H1 (cell line): ENCODE data around the gene NR3C2. TPM values are rescaled to one million over a fixed set of nuclear protein-coding genes. Genes with fewer than 3 reads are reported as not detected.

Source experiments
- CTCF ChIA-PET: fragments of 300-600 bp; sonication (Branson Sonifier 250); formaldehyde crosslinking; loops from one replicate; lab custom pipeline; 2021; ENCODE audit not compliant: partially characterized antibody; lab: Charles Lee
- POLR2A ChIA-PET: fragments of 300-600 bp; sonication (Branson Sonifier 250); formaldehyde crosslinking; loops from one replicate; lab custom pipeline; 2021; ENCODE audit warnings: inconsistent platforms; ENCODE audit not compliant: partially characterized antibody; lab: Charles Lee
- DNase-seq, 2 experiments: peaks; one replicate each; pipeline versions ENCODE4 v3.0.0 to v3.0.0-alpha.2; 2010 to 2022; ENCODE audit warnings: low spot score in 2 of 2, low read depth in 1 of 2, mixed read lengths in 1 of 2
- FAIRE-seq: peaks from 2 replicates; lab custom pipeline; 2011; peaks lifted over from hg19 to GRCh38; lab: Jason Lieb, UNC
- H2AFZ ChIP-seq: 2 replicates; pipeline ENCODE4 v1.8.1; 2012; ENCODE audit warnings: low read length, inconsistent platforms
- H2AK5ac ChIP-seq: 2 replicates; pipeline ENCODE4 v1.6.1; 2013; ENCODE audit warnings: low read depth, low read length
- H2BK120ac ChIP-seq: replicated peaks from 2 replicates; pipeline ENCODE3; 2013; ENCODE audit warnings: low read depth, low read length, inconsistent platforms
- H2BK12ac ChIP-seq: 2 replicates; pipeline ENCODE4 v1.6.1; 2013; ENCODE audit warnings: low read depth, low read length
- H2BK15ac ChIP-seq: 2 replicates; pipeline ENCODE4 v1.6.1; 2013; ENCODE audit warnings: low read length
- H2BK20ac ChIP-seq: 2 replicates; pipeline ENCODE4 v1.6.1; 2013; ENCODE audit warnings: low read length
- H2BK5ac ChIP-seq: 2 replicates; pipeline ENCODE4 v1.6.1; 2013; ENCODE audit warnings: low read depth, low read length
- H3K14ac ChIP-seq: 2 replicates; pipeline ENCODE4 v1.6.1; 2013; ENCODE audit warnings: inconsistent platforms; ENCODE audit not compliant: insufficient read length
- H3K18ac ChIP-seq: 2 replicates; pipeline ENCODE4 v1.6.1; 2013; ENCODE audit warnings: low read length; ENCODE audit errors: extremely low read depth
- H3K23ac ChIP-seq: 2 replicates; pipeline ENCODE4 v1.6.1; 2013; ENCODE audit warnings: inconsistent platforms; ENCODE audit not compliant: insufficient read length
- H3K23me2 ChIP-seq: 2 replicates; pipeline ENCODE4 v1.6.1; 2013; ENCODE audit warnings: low read depth, low read length
- H3K27ac ChIP-seq: 2 replicates; pipeline ENCODE4 v1.6.1; 2011; ENCODE audit warnings: low read depth, low read length, inconsistent platforms
- H3K27me3 ChIP-seq, 4 experiments: replicated peaks in 1 of 4; 1 replicate in 1 of 4; 2 replicates in 3 of 4; pipeline versions ENCODE4 v1.6.1 to v1.8.1; 2011 to 2013; ENCODE audit warnings: low read length in 3 of 4, mild to moderate bottlenecking in 3 of 4, inconsistent platforms in 2 of 4, mixed read lengths in 2 of 4, moderate library complexity in 1 of 4; ENCODE audit not compliant: control insufficient read depth in 3 of 4, insufficient read depth in 3 of 4; ENCODE audit errors: extremely low read depth in 1 of 4
- H3K36me3 ChIP-seq, 4 experiments: 2 replicates each; pipeline versions ENCODE4 v1.6.1 to v1.8.1; 2011 to 2013; ENCODE audit warnings: mild to moderate bottlenecking in 4 of 4, low read length in 3 of 4, moderate library complexity in 2 of 4, control low read depth in 1 of 4, inconsistent platforms in 1 of 4; ENCODE audit not compliant: insufficient read depth in 4 of 4, control insufficient read depth in 2 of 4
- H3K4ac ChIP-seq: replicated peaks from 2 replicates; pipeline ENCODE3; 2013; ENCODE audit warnings: low read length, low read depth, mixed read lengths, inconsistent platforms; ENCODE audit not compliant: insufficient read length
- H3K4me1 ChIP-seq, 4 experiments: replicated peaks in 1 of 4; 1 replicate in 1 of 4; 2 replicates in 3 of 4; pipeline versions ENCODE4 v1.6.1 to v1.8.1; 2011 to 2013; ENCODE audit warnings: low read length in 3 of 4, inconsistent platforms in 2 of 4, mixed read lengths in 1 of 4; ENCODE audit not compliant: insufficient read depth in 4 of 4, control insufficient read depth in 3 of 4
- H3K4me2 ChIP-seq, 2 experiments: 2 replicates each; pipeline versions ENCODE4 v1.6.1 to v1.8.1; 2011 to 2013; ENCODE audit warnings: low read depth in 2 of 2, low read length in 2 of 2, control low read depth in 1 of 2, inconsistent platforms in 1 of 2, mild to moderate bottlenecking in 1 of 2; ENCODE audit not compliant: insufficient read depth in 1 of 2
- H3K4me3 ChIP-seq, 4 experiments: fragments of 200-600, 300-600 bp in 1 of 4; sonication (generic), shearing (Covaris generic), sonication (Bioruptor Twin) in 1 of 4; 2 replicates each; pipeline versions ENCODE4 v1.5.1 to v1.8.1; 2011 to 2016; ENCODE audit warnings: low read length in 4 of 4, low read depth in 3 of 4, control low read depth in 2 of 4, inconsistent platforms in 2 of 4, mild to moderate bottlenecking in 2 of 4, mixed read lengths in 1 of 4, moderate library complexity in 1 of 4; ENCODE audit not compliant: insufficient read depth in 2 of 4; ENCODE audit errors: extremely low read depth in 1 of 4
- H3K56ac ChIP-seq: replicated peaks from 2 replicates; pipeline ENCODE3; 2013; ENCODE audit warnings: low read depth, mild to moderate bottlenecking, mixed read lengths, low read length, inconsistent platforms; ENCODE audit not compliant: insufficient read length
- H3K79me1 ChIP-seq: 2 replicates; pipeline ENCODE4 v1.6.1; 2013; ENCODE audit warnings: low read depth, low read length, control low read depth
- H3K79me2 ChIP-seq, 2 experiments: 2 replicates each; pipeline versions ENCODE4 v1.6.1 to v1.8.1; 2012 to 2013; ENCODE audit warnings: low read length in 2 of 2, mild to moderate bottlenecking in 2 of 2, inconsistent platforms in 1 of 2; ENCODE audit not compliant: insufficient read depth in 2 of 2, control insufficient read depth in 1 of 2
- H3K9ac ChIP-seq, 4 experiments: replicated peaks in 1 of 4; 1 replicate in 1 of 4; 2 replicates in 3 of 4; pipeline versions ENCODE4 v1.6.1 to v1.8.1; 2011 to 2013; ENCODE audit warnings: low read depth in 3 of 4, low read length in 3 of 4, control low read depth in 2 of 4, mild to moderate bottlenecking in 2 of 4, moderate library complexity in 2 of 4, inconsistent platforms in 1 of 4; ENCODE audit errors: extremely low read depth in 1 of 4
- H3K9me3 ChIP-seq, 2 experiments: 2 replicates each; pipeline versions ENCODE4 v1.6.1 to v1.8.1; 2012 to 2013; ENCODE audit warnings: mild to moderate bottlenecking in 2 of 2, moderate library complexity in 2 of 2, control low read depth in 1 of 2, inconsistent platforms in 1 of 2, low read depth in 1 of 2, low read length in 1 of 2, mixed read lengths in 1 of 2; ENCODE audit not compliant: insufficient read depth in 2 of 2
- H4K20me1 ChIP-seq, 2 experiments: replicated peaks in 1 of 2; 2 replicates each; pipeline versions ENCODE3 to v1.8.1; 2011 to 2013; ENCODE audit warnings: inconsistent platforms in 2 of 2, low read length in 2 of 2, mild to moderate bottlenecking in 1 of 2; ENCODE audit not compliant: insufficient read depth in 2 of 2, control insufficient read depth in 1 of 2
- H4K5ac ChIP-seq: 2 replicates; pipeline ENCODE4 v1.6.1; 2013; ENCODE audit warnings: low read length, low read depth, mixed read lengths, inconsistent platforms; ENCODE audit not compliant: insufficient read length
- H4K8ac ChIP-seq: 2 replicates; pipeline ENCODE4 v1.8.0; 2013; ENCODE audit warnings: mild to moderate bottlenecking, moderate library complexity, low read length, inconsistent platforms; ENCODE audit not compliant: insufficient read depth; ENCODE audit errors: extremely low read depth
- H4K91ac ChIP-seq: replicated peaks from 2 replicates; pipeline ENCODE3; 2013; ENCODE audit warnings: low read length, mixed read lengths, inconsistent platforms; ENCODE audit not compliant: insufficient read length
- CBX5 ChIP-seq: fragments of 300-800, 300-1000 bp; sonication (generic); IDR thresholded peaks from 2 replicates; pipeline ENCODE4 v1.7.1; 2016; ENCODE audit warnings: antibody characterized with exemption, low read length, low read depth
- CHD2 ChIP-seq: IDR thresholded peaks from 2 replicates; pipeline ENCODE4 v1.6.1; 2012; ENCODE audit warnings: low read length, improper control_type of control experiment
- CTBP2 ChIP-seq: IDR thresholded peaks from 2 replicates; pipeline ENCODE4 v1.7.0; 2011; ENCODE audit warnings: borderline replicate concordance, mild to moderate bottlenecking, moderate library complexity, mixed read lengths, low read length; ENCODE audit not compliant: insufficient read depth, insufficient read length
- CTCF ChIP-seq, 3 experiments: IDR thresholded peaks; 1 replicate in 2 of 3; 2 replicates in 1 of 3; pipeline versions ENCODE4 v1.5.1 to v1.6.1; 2011; ENCODE audit warnings: low read length in 3 of 3, mild to moderate bottlenecking in 3 of 3, inconsistent platforms in 2 of 3, low read depth in 1 of 3, moderate library complexity in 1 of 3; ENCODE audit not compliant: insufficient read depth in 1 of 3; ENCODE audit errors: control extremely low read depth in 1 of 3
- EGR1 ChIP-seq: IDR thresholded peaks from 2 replicates; pipeline ENCODE4 v1.6.1; 2011; ENCODE audit warnings: low read depth, low read length, borderline replicate concordance
- MAFK ChIP-seq: IDR thresholded peaks from 2 replicates; pipeline ENCODE4 v1.6.1; 2012; ENCODE audit warnings: low read depth, mild to moderate bottlenecking, improper control_type of control experiment, low read length
- RAD21 ChIP-seq, 2 experiments: IDR thresholded peaks in 1 of 2; conservative IDR thresholded peaks in 1 of 2; 2 replicates each; pipeline ENCODE4 v1.6.1; 2011; ENCODE audit warnings: low read depth in 2 of 2, low read length in 2 of 2, improper control_type of control experiment in 1 of 2, inconsistent platforms in 1 of 2, mild to moderate bottlenecking in 1 of 2, moderate library complexity in 1 of 2
- SUZ12 ChIP-seq: fragments of 200-600 bp; sonication (generic); IDR thresholded peaks from 2 replicates; pipeline ENCODE4 v1.6.1; 2012; ENCODE audit warnings: mild to moderate bottlenecking, inconsistent platforms, low read length, moderate library complexity, mixed read lengths
- ZNF274 ChIP-seq: IDR thresholded peaks from 2 replicates; pipeline ENCODE4 v1.7.0; 2012; ENCODE audit warnings: low read length, borderline replicate concordance; ENCODE audit errors: extremely low read depth
- WGBS, 2 experiments: shearing (Covaris generic) in 1 of 2; methylation state at CpG; one replicate each; pipeline versions ENCODE4 v1.1.6 to v1.1.7; 2013 to 2015; ENCODE audit warnings: low lambda C conversion rate in 2 of 2, mixed read lengths in 2 of 2, inconsistent platforms in 1 of 2, low coverage in 1 of 2, missing lambda C conversion rate in 1 of 2; ENCODE audit not compliant: insufficient replicate concordance in 2 of 2, insufficient coverage in 1 of 2, insufficient read length in 1 of 2; ENCODE audit errors: extremely low coverage in 1 of 2, missing lambda C conversion rate in 1 of 2; 5-methylcytosine and 5-hydroxymethylcytosine counted together
- polyA plus RNA-seq, 7 experiments: library from polyadenylated mRNA; depleted of rRNA in 3 of 7; stranded (reverse) in 5 of 7; unstranded in 2 of 7; fragments of >200 nt in 5 of 7; fragments of 200-250 nt in 2 of 7; gene quantifications; 1 replicate in 5 of 7; 2 replicates in 1 of 7; 4 replicates in 1 of 7; pipeline versions ENCODE4 v1.2.1 to v1.2.3, GENCODE V29; 2011 to 2013; ENCODE audit warnings: missing spikeins in 2 of 7, mixed read lengths in 2 of 7
- total RNA-seq: library from RNA; stranded (reverse); fragmentation: NEBNext Ultra II Directional; extraction: Animal tissue kit (Norgen Biotek cat#: 25700); gene quantifications from 2 replicates; pipeline ENCODE4 v1.2.1, GENCODE V29; 2021

NR3C2 gene
- total and polyA plus RNA-seq, 2 of the 8 experiments (the other 6 are each of a cell fraction or from before 2014, with no cell fraction given) = 0.80 to 3.9 TPM

- H3K27ac ChIP-seq = no peak overlapping the region
- no peak for DNase-seq
- no peaks in the 10 kb centered on the region for H4K20me1 ChIP-seq
- no peak overlapping the region for H3K23ac ChIP-seq
- H2BK120ac ChIP-seq = no peak overlapping the region
- H3K4me2 ChIP-seq = no peak overlapping the region
- no peaks in the 10 kb centered on the region for H3K79me1 ChIP-seq
- no peak overlapping the region for H2BK5ac ChIP-seq
- H2BK20ac ChIP-seq = no peak overlapping the region
- no peak overlapping the region for H4K5ac ChIP-seq
- H3K79me2 ChIP-seq = no peaks in the 10 kb centered on the region
- H3K9me3 ChIP-seq = no peaks in the 10 kb centered on the region
- H2BK12ac ChIP-seq = no peak overlapping the region
- FAIRE-seq = no peak
- no peak overlapping the region for H4K8ac ChIP-seq
- H2AK5ac ChIP-seq = no peak overlapping the region
- no peak overlapping the region for H2BK15ac ChIP-seq
- H3K14ac ChIP-seq = no peak overlapping the region
- WGBS, 2 experiments = 96% methylated on average over 9 of the region's 9 CpGs; no CpG with 5 or more reads in 1 of the 2 experiments
- no peaks in the 10 kb centered on the region for H3K23me2 ChIP-seq
- CTCF ChIA-PET = interaction anchor here (0.5 to 2.2 kb wide), 10 partner anchors 9 to 1949 kb away, joined by 3 to 9 read pairs (median 4); no protein-coding TSS in a partner anchor
- H3K18ac ChIP-seq = no peak overlapping the region
- no peaks in the 10 kb centered on the region for H3K27me3 ChIP-seq
- no peaks in the 10 kb centered on the region for H3K4me1 ChIP-seq
- H4K91ac ChIP-seq = no peak overlapping the region
- H3K9ac ChIP-seq = no peak overlapping the region
- no peaks in the 10 kb centered on the region for H3K36me3 ChIP-seq
- POLR2A ChIA-PET = no interaction called here
- no peak overlapping the region for H3K4me3 ChIP-seq
- H3K4ac ChIP-seq = no peak overlapping the region
- H2AFZ ChIP-seq = no peak overlapping the region
- no peak overlapping the region for H3K56ac ChIP-seq
- TF ChIP-seq MAFK (no peak), ZNF274 (no peak), EGR1 (no peak), CBX5 (no peak), RAD21 (IDR thresholded peaks at IDR 0.05 in 1 of 2, conservative IDR thresholded peaks at IDR 0.05 in 1 of 2; ENCODE audit: low read depth in 2 of 2, low read length in 2 of 2) (no peak), CHD2 (no peak), CTBP2 (no peak), SUZ12 (no peak), CTCF (IDR thresholded peaks at IDR 0.05; ENCODE audit: control extremely low read depth in 1 of 3, insufficient read depth in 1 of 3, low read depth in 1 of 3, low read length in 3 of 3) (no peak)
These were observed 397.9 kb downstream of the NR3C2 start for GRCh38 chr4:148044089-148044911.
